Adrenal gland (tissue), 5 donors: ENCODE measurements around the gene ABCD1.

ENCODE experiments used
- POLR2A ChIP-seq, 2 donors: fragments of 450-650 bp; IDR thresholded peaks; one replicate each; pipeline ENCODE4 v1.6.1; 2017; ENCODE audit warnings: antibody characterized with exemption in 2 of 2, mild to moderate bottlenecking in 2 of 2, moderate library complexity in 1 of 2
- TF ChIP-seq, protein P1 (sequence below), 6 experiments: fragments of 450-650 bp in 4 of 6; fragments of 200-600 bp in 2 of 6; sonication (generic) in 1 of 6; IDR thresholded peaks; 1 replicate in 5 of 6; 2 replicates in 1 of 6; pipeline versions ENCODE4 v1.5.1 to v1.8.0; 2016 to 2021; ENCODE audit warnings: antibody characterized with exemption in 6 of 6, mild to moderate bottlenecking in 2 of 6, moderate library complexity in 1 of 6
- donor health status: DM: no; HTN: no; CAD: no.

DNA sequence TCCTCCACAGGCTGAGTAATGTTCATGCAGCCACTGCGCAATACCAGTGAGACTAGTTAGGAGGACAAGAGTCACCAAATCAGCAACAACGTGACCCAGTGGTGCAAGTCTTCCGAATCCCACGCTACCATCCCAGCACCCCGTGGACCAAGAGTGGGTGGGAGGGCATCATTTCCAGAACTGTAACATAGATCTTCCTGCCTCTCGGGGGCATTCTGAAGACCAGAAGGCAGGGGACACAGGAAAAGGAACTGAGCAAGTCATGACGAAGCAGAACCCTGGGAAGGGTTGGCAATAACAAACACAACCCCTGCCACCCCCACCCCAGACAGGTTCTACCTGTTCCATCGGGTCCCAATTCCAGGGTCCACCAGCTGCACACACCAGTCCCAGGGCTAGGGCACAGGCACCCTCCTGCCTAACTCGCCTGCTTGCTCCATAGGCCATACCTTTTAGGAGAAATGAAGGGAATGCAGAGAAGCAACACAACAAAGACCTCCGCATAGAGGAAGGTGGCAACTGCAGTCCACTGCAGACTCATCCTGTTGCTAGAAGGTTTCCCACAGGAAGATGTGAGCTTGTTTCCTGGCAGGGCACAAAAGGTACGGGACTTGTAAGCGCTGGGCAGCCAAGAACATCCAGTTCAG, 1.8 kb upstream of the ABCD1 start:
- TF ChIP-seq POLR2A (IDR thresholded peaks at IDR 0.05), result no peak
- TF ChIP-seq, protein P1, sequence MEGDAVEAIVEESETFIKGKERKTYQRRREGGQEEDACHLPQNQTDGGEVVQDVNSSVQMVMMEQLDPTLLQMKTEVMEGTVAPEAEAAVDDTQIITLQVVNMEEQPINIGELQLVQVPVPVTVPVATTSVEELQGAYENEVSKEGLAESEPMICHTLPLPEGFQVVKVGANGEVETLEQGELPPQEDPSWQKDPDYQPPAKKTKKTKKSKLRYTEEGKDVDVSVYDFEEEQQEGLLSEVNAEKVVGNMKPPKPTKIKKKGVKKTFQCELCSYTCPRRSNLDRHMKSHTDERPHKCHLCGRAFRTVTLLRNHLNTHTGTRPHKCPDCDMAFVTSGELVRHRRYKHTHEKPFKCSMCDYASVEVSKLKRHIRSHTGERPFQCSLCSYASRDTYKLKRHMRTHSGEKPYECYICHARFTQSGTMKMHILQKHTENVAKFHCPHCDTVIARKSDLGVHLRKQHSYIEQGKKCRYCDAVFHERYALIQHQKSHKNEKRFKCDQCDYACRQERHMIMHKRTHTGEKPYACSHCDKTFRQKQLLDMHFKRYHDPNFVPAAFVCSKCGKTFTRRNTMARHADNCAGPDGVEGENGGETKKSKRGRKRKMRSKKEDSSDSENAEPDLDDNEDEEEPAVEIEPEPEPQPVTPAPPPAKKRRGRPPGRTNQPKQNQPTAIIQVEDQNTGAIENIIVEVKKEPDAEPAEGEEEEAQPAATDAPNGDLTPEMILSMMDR (IDR thresholded peaks at IDR 0.05), result no peak
